ENCODE data around the gene C4orf51.

C4orf51 gene

DNA sequence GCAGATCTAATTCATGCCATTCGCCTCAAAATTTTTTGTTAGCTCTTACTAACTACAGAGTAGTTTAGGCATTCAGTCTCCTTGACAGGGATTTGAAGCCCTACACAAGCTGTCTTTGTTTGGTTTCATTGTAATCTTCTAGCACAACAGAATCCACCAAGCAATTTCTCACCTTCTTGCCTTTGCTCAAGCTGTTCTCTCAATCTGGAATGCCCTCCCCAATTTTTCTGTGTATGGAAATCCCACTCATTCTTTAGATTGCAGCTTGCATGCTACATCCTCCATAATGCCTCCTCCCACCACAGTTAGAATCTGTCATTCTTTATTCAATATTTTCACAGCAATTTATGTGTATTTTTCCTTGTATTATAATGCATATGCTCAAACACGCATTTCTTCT is 63.7 kb downstream of the C4orf51 start:
- H3K36me3 ChIP-seq (ENCODE audit: control insufficient read depth, insufficient read depth, low read length): peaks cover 31% of the 10 kb centered on the region
- H3K27ac ChIP-seq (ENCODE audit: low read depth, low read length): no peak overlapping the region

GRCh38 chr4:145755802-145756201 is 75.9 kb downstream of the C4orf51 start:
- Histone ChIP-seq H3K4me3 (ENCODE audit: low read depth, low read length) (no peak overlapping the region), H3K9ac (ENCODE audit: low read length) (no peak overlapping the region), H3K36me3 (ENCODE audit: control insufficient read depth, insufficient read depth, low read length) (peaks cover 58% of the 10 kb centered on the region), H3K9me3 (ENCODE audit: control insufficient read depth, insufficient read depth, low read depth, low read length) (no peaks in the 10 kb centered on the region), H3K27ac (ENCODE audit: low read depth, low read length) (no peak overlapping the region), H3K27me3 (ENCODE audit: control insufficient read depth, insufficient read depth, low read length) (no peaks in the 10 kb centered on the region), H3K4me1 (ENCODE audit: control insufficient read depth, insufficient read depth, low read length) (no peaks in the 10 kb centered on the region)

More for the DNA sequence above, 63.7 kb downstream of the C4orf51 start:
- H3K27me3 ChIP-seq (ENCODE audit: control insufficient read depth, insufficient read depth, low read length): no peaks in the 10 kb centered on the region
- no peak overlapping the region for H3K9ac ChIP-seq (ENCODE audit: low read length)
- H3K4me1 ChIP-seq (ENCODE audit: control insufficient read depth, insufficient read depth, low read length): no peaks in the 10 kb centered on the region; the same call in 1 of the 2 replicates
- H3K9me3 ChIP-seq (ENCODE audit: control insufficient read depth, insufficient read depth, low read depth, low read length): no peaks in the 10 kb centered on the region
- no peak overlapping the region for H3K4me3 ChIP-seq (ENCODE audit: low read depth, low read length)

- Histone ChIP-seq H3K9ac (ENCODE audit: low read length) (no peak overlapping the region), H3K9me3 (ENCODE audit: control insufficient read depth, insufficient read depth, low read depth, low read length) (no peaks in the 10 kb centered on the region), H3K4me3 (ENCODE audit: low read depth, low read length) (no peak overlapping the region), H3K27me3 (ENCODE audit: control insufficient read depth, insufficient read depth, low read length) (no peaks in the 10 kb centered on the region), H3K36me3 (ENCODE audit: control insufficient read depth, insufficient read depth, low read length) (peaks cover 59% of the 10 kb centered on the region), H3K4me1 (ENCODE audit: control insufficient read depth, insufficient read depth, low read length) (no peaks in the 10 kb centered on the region), H3K27ac (ENCODE audit: low read depth, low read length) (no peak overlapping the region)
These were observed 76.3 kb downstream of the C4orf51 start for GRCh38 chr4:145756244-145756643.

GRCh38 chr4:145757188-145757587 is 77.2 kb downstream of the C4orf51 start:
- Histone ChIP-seq H3K4me3 (ENCODE audit: low read depth, low read length) (no peak overlapping the region), H3K9ac (ENCODE audit: low read length) (no peak overlapping the region), H3K36me3 (ENCODE audit: control insufficient read depth, insufficient read depth, low read length) (peaks cover 58% of the 10 kb centered on the region), H3K9me3 (ENCODE audit: control insufficient read depth, insufficient read depth, low read depth, low read length) (no peaks in the 10 kb centered on the region), H3K4me1 (ENCODE audit: control insufficient read depth, insufficient read depth, low read length) (no peaks in the 10 kb centered on the region), H3K27ac (ENCODE audit: low read depth, low read length) (no peak overlapping the region), H3K27me3 (ENCODE audit: control insufficient read depth, insufficient read depth, low read length) (no peaks in the 10 kb centered on the region)

GRCh38 chr4:145760176-145760575 is 80.2 kb downstream of the C4orf51 start:
- H3K36me3 ChIP-seq (ENCODE audit: control insufficient read depth, insufficient read depth, low read length): peaks cover 72% of the 10 kb centered on the region

DNA sequence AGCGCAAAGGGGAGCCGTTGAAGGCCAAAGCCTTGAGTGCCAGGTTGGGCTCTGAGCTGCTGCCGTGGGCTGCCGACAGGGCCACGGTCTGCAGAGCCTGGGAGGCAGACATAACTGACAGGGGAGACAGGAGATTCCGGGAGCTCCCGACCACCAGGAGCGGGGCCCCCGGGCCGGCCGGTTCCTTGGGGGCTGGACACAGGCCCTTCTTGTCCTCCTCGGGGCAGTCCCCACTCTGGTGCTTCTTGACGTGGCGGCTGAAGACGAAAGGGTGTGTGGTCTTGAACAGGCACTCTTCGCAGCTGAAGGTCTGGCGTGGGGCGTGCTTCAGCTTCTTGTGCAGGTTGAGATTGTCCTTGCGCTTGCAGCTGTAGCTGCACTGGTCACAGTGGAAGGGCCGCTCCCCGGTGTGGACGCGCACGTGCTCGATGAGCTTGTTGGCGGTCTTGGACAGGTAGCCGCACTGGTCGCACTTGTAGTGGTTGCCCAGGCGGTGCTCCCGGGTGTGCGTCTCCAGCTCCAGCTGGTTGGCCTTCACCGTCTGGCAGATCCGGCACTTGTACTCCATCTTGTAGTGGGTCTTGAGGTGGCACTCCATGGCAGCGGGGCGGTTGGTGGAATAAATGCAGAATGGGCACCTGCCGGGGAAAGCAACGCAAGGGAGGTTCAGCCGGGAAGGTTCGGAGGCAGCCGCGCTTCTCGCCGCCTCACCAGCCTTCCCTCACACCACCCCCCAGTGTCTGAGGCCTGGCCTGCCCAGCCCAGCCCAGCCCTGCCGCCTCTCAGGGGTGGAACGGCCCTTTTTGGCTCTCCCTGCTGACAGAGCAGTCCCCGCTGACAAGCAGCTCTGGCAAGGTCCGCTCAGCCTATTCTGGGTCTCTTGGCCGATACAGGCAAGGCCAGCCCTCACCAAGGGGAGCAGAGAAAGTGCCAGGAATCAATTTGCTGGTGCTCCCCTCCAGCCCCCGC is 81.3 kb downstream of the C4orf51 start:
- Histone ChIP-seq H3K4me1 (ENCODE audit: control insufficient read depth, insufficient read depth, low read length) (no peaks in the 10 kb centered on the region), H3K9ac (ENCODE audit: low read length) (no peak overlapping the region), H3K27me3 (ENCODE audit: control insufficient read depth, insufficient read depth, low read length) (no peaks in the 10 kb centered on the region), H3K27ac (ENCODE audit: low read depth, low read length) (no peak overlapping the region), H3K4me3 (ENCODE audit: low read depth, low read length) (no peak overlapping the region), H3K9me3 (ENCODE audit: control insufficient read depth, insufficient read depth, low read depth, low read length) (no peaks in the 10 kb centered on the region), H3K36me3 (ENCODE audit: control insufficient read depth, insufficient read depth, low read length) (peaks cover 77% of the 10 kb centered on the region)

More at GRCh38 chr4:145760176-145760575, 80.2 kb downstream of the C4orf51 start:
- H3K9ac ChIP-seq (ENCODE audit: low read length): no peak overlapping the region
- H3K4me1 ChIP-seq (ENCODE audit: control insufficient read depth, insufficient read depth, low read length): no peaks in the 10 kb centered on the region
- H3K9me3 ChIP-seq (ENCODE audit: control insufficient read depth, insufficient read depth, low read depth, low read length): no peaks in the 10 kb centered on the region
- no peak overlapping the region for H3K27ac ChIP-seq (ENCODE audit: low read depth, low read length)
- H3K4me3 ChIP-seq (ENCODE audit: low read depth, low read length): no peak overlapping the region
- no peaks in the 10 kb centered on the region for H3K27me3 ChIP-seq (ENCODE audit: control insufficient read depth, insufficient read depth, low read length)

- Histone ChIP-seq H3K4me1 (ENCODE audit: control insufficient read depth, insufficient read depth, low read length) (no peaks in the 10 kb centered on the region), H3K27ac (ENCODE audit: low read depth, low read length) (no peak overlapping the region), H3K9me3 (ENCODE audit: control insufficient read depth, insufficient read depth, low read depth, low read length) (no peaks in the 10 kb centered on the region), H3K9ac (ENCODE audit: low read length) (no peak overlapping the region), H3K4me3 (ENCODE audit: low read depth, low read length) (no peak overlapping the region), H3K27me3 (ENCODE audit: control insufficient read depth, insufficient read depth, low read length) (no peaks in the 10 kb centered on the region), H3K36me3 (ENCODE audit: control insufficient read depth, insufficient read depth, low read length) (peaks cover 83% of the 10 kb centered on the region)
These were observed 82.8 kb downstream of the C4orf51 start for GRCh38 chr4:145762719-145763118.

- Histone ChIP-seq H3K4me1 (ENCODE audit: control insufficient read depth, insufficient read depth, low read length) (no peaks in the 10 kb centered on the region), H3K9ac (ENCODE audit: low read length) (no peak overlapping the region), H3K36me3 (ENCODE audit: control insufficient read depth, insufficient read depth, low read length) (peaks cover 85% of the 10 kb centered on the region), H3K9me3 (ENCODE audit: control insufficient read depth, insufficient read depth, low read depth, low read length) (no peaks in the 10 kb centered on the region), H3K4me3 (ENCODE audit: low read depth, low read length) (no peak overlapping the region), H3K27ac (ENCODE audit: low read depth, low read length) (no peak overlapping the region), H3K27me3 (ENCODE audit: control insufficient read depth, insufficient read depth, low read length) (no peaks in the 10 kb centered on the region)
These were observed 83.5 kb downstream of the C4orf51 start for GRCh38 chr4:145763399-145763798.

- Histone ChIP-seq H3K9me3 (ENCODE audit: control insufficient read depth, insufficient read depth, low read depth, low read length) (no peaks in the 10 kb centered on the region), H3K36me3 (ENCODE audit: control insufficient read depth, insufficient read depth, low read length) (peaks cover 68% of the 10 kb centered on the region), H3K9ac (ENCODE audit: low read length) (no peak overlapping the region), H3K4me1 (ENCODE audit: control insufficient read depth, insufficient read depth, low read length) (no peaks in the 10 kb centered on the region), H3K27ac (ENCODE audit: low read depth, low read length) (no peak overlapping the region), H3K4me3 (ENCODE audit: low read depth, low read length) (no peak overlapping the region), H3K27me3 (ENCODE audit: control insufficient read depth, insufficient read depth, low read length) (no peaks in the 10 kb centered on the region)
These were observed 86.3 kb downstream of the C4orf51 start for GRCh38 chr4:145766273-145766672.

DNA sequence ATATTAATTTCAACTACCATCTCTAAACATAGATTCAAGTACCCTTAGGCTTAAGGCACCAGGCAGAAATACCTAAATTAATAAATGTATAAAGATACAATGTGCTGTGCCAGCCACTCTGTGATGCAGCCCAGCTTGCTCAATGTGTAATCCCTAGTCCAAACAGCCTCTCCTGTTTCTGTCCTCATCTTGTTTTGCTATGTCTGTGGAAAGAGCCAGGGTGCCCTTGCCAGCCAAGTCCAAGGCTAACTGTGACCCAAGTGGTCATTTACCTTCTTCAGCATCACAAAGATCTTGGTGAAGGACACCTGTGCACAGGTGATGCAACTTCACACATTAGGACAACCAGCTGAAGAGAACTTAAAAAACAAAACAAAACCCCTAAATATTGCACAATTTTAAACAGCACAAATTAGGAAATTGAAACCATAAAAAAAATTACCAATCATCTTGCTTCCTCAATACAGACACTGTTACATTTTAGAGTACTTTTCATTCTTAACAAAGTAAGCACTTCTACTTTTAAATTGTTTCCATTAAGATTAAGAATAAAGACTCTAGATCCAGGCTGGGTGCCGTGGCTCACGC is 89.6 kb downstream of the C4orf51 start:
- Histone ChIP-seq H3K4me1 (ENCODE audit: control insufficient read depth, insufficient read depth, low read length) (no peaks in the 10 kb centered on the region; the same call in 1 of the 2 replicates), H3K27ac (ENCODE audit: low read depth, low read length) (no peak overlapping the region), H3K9ac (ENCODE audit: low read length) (no peak overlapping the region), H3K27me3 (ENCODE audit: control insufficient read depth, insufficient read depth, low read length) (no peaks in the 10 kb centered on the region), H3K9me3 (ENCODE audit: control insufficient read depth, insufficient read depth, low read depth, low read length) (no peaks in the 10 kb centered on the region), H3K36me3 (ENCODE audit: control insufficient read depth, insufficient read depth, low read length) (peaks cover 70% of the 10 kb centered on the region), H3K4me3 (ENCODE audit: low read depth, low read length) (no peak overlapping the region)

- no peak overlapping the region for H3K4me3 ChIP-seq (ENCODE audit: low read depth, low read length)
- no peak overlapping the region for H3K27ac ChIP-seq (ENCODE audit: low read depth, low read length)
- H3K9ac ChIP-seq (ENCODE audit: low read length): no peak overlapping the region
- H3K36me3 ChIP-seq (ENCODE audit: control insufficient read depth, insufficient read depth, low read length): peaks cover 70% of the 10 kb centered on the region
- no peaks in the 10 kb centered on the region for H3K27me3 ChIP-seq (ENCODE audit: control insufficient read depth, insufficient read depth, low read length)
- no peaks in the 10 kb centered on the region for H3K9me3 ChIP-seq (ENCODE audit: control insufficient read depth, insufficient read depth, low read depth, low read length)
- H3K4me1 ChIP-seq (ENCODE audit: control insufficient read depth, insufficient read depth, low read length): no peaks in the 10 kb centered on the region; the same call in 1 of the 2 replicates
These were observed 90.2 kb downstream of the C4orf51 start for GRCh38 chr4:145770124-145770523.

All from HUES6 (cell line).